ENCODE data around the gene NHS. TPM values are rescaled to one million over a fixed set of nuclear protein-coding genes. Genes with fewer than 3 reads are reported as not detected.
A peak's percentile ranks its signal among the peaks of the same experiment; 100 is the strongest.

NHS gene
- polyA plus RNA-seq, 1 donor (not counting 4 experiments of a cell fraction or from before 2014, with no cell fraction given): 5.4 TPM

GRCh38 chrX:17656035-17656418, 281.0 kb downstream of the NHS start:
- Histone ChIP-seq H3K4me2 (ENCODE audit: control insufficient read depth, extremely low read depth, insufficient read depth, low read depth, low read length) (peak overlapping the region; percentile 64), H3K79me2 (ENCODE audit: control insufficient read depth, insufficient read depth, low read length) (peaks cover 2% of the 10 kb centered on the region)
- dilution Hi-C loops (cut with MboI; ENCODE audit: extremely low pct_ligation_motif_present, low sequenced_read_pairs): no loop called here

GRCh38 chrX:17656556-17656955, 281.6 kb downstream of the NHS start:
- FAIRE-seq (no peak), DNase-seq (ENCODE audit: low read depth, low spot score) (no peak)
- no peak overlapping the region for H2AFZ ChIP-seq (ENCODE audit: control insufficient read depth, low read length)
- peaks cover 2% of the 10 kb centered on the region for H3K79me2 ChIP-seq (ENCODE audit: control insufficient read depth, insufficient read depth, low read length)
- H3K36me3 ChIP-seq (ENCODE audit: control insufficient read depth in 2 of 2, extremely low read depth in 1 of 2, insufficient read depth in 2 of 2, low read length in 2 of 2): no peaks in the 10 kb centered on the region
- no peaks in the 10 kb centered on the region for H3K9me3 ChIP-seq (ENCODE audit: control insufficient read depth, low read depth, low read length)
- TF ChIP-seq CTCF (optimal IDR thresholded peaks at IDR 0.05 in 1 of 3, IDR thresholded peaks at IDR 0.05 in 1 of 3, conservative IDR thresholded peaks at IDR 0.05 in 1 of 3; ENCODE audit: extremely low read depth in 1 of 3, insufficient read depth in 2 of 3, low read length in 3 of 3) (no peak), EZH2 (IDR thresholded peaks at IDR 0.05; ENCODE audit: low read length) (no peak)
- H3K9me1 ChIP-seq (ENCODE audit: control insufficient read depth, extremely low read depth, insufficient read depth, low read length): no peaks in the 10 kb centered on the region
- no peak overlapping the region for H3K4me2 ChIP-seq (ENCODE audit: control insufficient read depth, extremely low read depth, insufficient read depth, low read depth, low read length)
- no peaks in the 10 kb centered on the region for H3K27me3 ChIP-seq (ENCODE audit: control insufficient read depth, extremely low read depth, insufficient read depth, low read length)
- no peak overlapping the region for H3K27ac ChIP-seq (ENCODE audit: control insufficient read depth, insufficient read depth, low read length)
- peaks cover 4% of the 10 kb centered on the region for H4K20me1 ChIP-seq (ENCODE audit: control insufficient read depth, extremely low read depth, insufficient read depth, low read length)
- H3K4me3 ChIP-seq (ENCODE audit: control insufficient read depth in 2 of 3, extremely low read depth in 1 of 3, insufficient read depth in 2 of 3, low read depth in 1 of 3, low read length in 3 of 3): no peak overlapping the region
- H3K9ac ChIP-seq (ENCODE audit: control insufficient read depth, extremely low read depth, insufficient read depth, low read length): no peak overlapping the region
- dilution Hi-C loops (cut with MboI; ENCODE audit: extremely low pct_ligation_motif_present, low sequenced_read_pairs): no loop called here
- peaks cover 11% of the 10 kb centered on the region for H3K4me1 ChIP-seq (ENCODE audit: control insufficient read depth, extremely low read depth, insufficient read depth, low read length)

More at GRCh38 chrX:17656035-17656418, 281.0 kb downstream of the NHS start:
- H3K27me3 ChIP-seq (ENCODE audit: control insufficient read depth, extremely low read depth, insufficient read depth, low read length): no peaks in the 10 kb centered on the region
- FAIRE-seq (no peak), DNase-seq (ENCODE audit: low read depth, low spot score) (no peak)
- no peaks in the 10 kb centered on the region for H3K9me3 ChIP-seq (ENCODE audit: control insufficient read depth, low read depth, low read length)
- no peaks in the 10 kb centered on the region for H3K9me1 ChIP-seq (ENCODE audit: control insufficient read depth, extremely low read depth, insufficient read depth, low read length)
- H4K20me1 ChIP-seq (ENCODE audit: control insufficient read depth, extremely low read depth, insufficient read depth, low read length): peaks cover 4% of the 10 kb centered on the region
- H3K36me3 ChIP-seq (ENCODE audit: control insufficient read depth in 2 of 2, extremely low read depth in 1 of 2, insufficient read depth in 2 of 2, low read length in 2 of 2): no peaks in the 10 kb centered on the region
- H3K4me1 ChIP-seq (ENCODE audit: control insufficient read depth, extremely low read depth, insufficient read depth, low read length): peaks cover 11% of the 10 kb centered on the region
- H3K27ac ChIP-seq (ENCODE audit: control insufficient read depth, insufficient read depth, low read length): no peak overlapping the region
- H2AFZ ChIP-seq (ENCODE audit: control insufficient read depth, low read length): no peak overlapping the region
- TF ChIP-seq CTCF (optimal IDR thresholded peaks at IDR 0.05 in 1 of 3, IDR thresholded peaks at IDR 0.05 in 1 of 3, conservative IDR thresholded peaks at IDR 0.05 in 1 of 3; ENCODE audit: extremely low read depth in 1 of 3, insufficient read depth in 2 of 3, low read length in 3 of 3) (no peak), EZH2 (IDR thresholded peaks at IDR 0.05; ENCODE audit: low read length) (no peak)
- H3K4me3 ChIP-seq (ENCODE audit: control insufficient read depth in 2 of 3, extremely low read depth in 1 of 3, insufficient read depth in 2 of 3, low read depth in 1 of 3, low read length in 3 of 3): peak overlapping the region in 1 of 3 experiments; percentile 9
- no peak overlapping the region for H3K9ac ChIP-seq (ENCODE audit: control insufficient read depth, extremely low read depth, insufficient read depth, low read length)
